ENCODE data around the gene KBTBD12.

KBTBD12 gene

DNA sequence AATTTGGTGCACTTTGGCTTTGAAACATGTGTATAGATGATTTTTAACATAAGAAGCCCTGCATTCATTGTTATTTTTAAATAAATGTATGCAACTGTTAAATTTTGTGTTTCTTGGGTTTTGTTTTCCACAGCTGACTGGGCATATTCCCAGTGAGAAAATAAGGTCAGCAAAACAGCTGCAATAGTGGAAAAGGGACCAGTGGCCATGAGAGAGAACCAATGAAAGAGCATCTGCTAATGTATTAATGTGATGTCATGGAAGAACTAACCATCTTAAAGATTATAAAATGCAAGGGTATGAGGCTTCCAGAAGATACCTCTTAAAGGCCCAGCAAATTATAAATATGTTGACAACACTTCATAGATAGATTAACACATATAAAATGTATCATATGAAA lies 31.0 kb upstream of the KBTBD12 start:
- no peak overlapping the region for H2AFZ ChIP-seq (ENCODE audit: low read length)
- H3K4me1 ChIP-seq (ENCODE audit: low read length) = no peaks in the 10 kb centered on the region
- H3K4me3 ChIP-seq (ENCODE audit: low read length) = no peak overlapping the region
- no peaks in the 10 kb centered on the region for H3K9me3 ChIP-seq (replicated peaks; ENCODE audit: insufficient read depth, low read length)
- H4K20me1 ChIP-seq (ENCODE audit: insufficient read depth, low read length) = no peaks in the 10 kb centered on the region
- H3K4me2 ChIP-seq (ENCODE audit: low read depth, low read length) = no peak overlapping the region
- no peaks in the 10 kb centered on the region for H3K27me3 ChIP-seq (replicated peaks; ENCODE audit: insufficient read depth, low read length)
- no peak overlapping the region for H3K9ac ChIP-seq (ENCODE audit: low read length)
- H3K9me2 ChIP-seq (replicated peaks; ENCODE audit: insufficient read depth, low read length) = no peaks in the 10 kb centered on the region
- no peaks in the 10 kb centered on the region for H3K79me2 ChIP-seq (ENCODE audit: low read length)
- no peaks in the 10 kb centered on the region for H3K36me3 ChIP-seq (replicated peaks; ENCODE audit: insufficient read depth, low read length)
- TF ChIP-seq, protein P1, sequence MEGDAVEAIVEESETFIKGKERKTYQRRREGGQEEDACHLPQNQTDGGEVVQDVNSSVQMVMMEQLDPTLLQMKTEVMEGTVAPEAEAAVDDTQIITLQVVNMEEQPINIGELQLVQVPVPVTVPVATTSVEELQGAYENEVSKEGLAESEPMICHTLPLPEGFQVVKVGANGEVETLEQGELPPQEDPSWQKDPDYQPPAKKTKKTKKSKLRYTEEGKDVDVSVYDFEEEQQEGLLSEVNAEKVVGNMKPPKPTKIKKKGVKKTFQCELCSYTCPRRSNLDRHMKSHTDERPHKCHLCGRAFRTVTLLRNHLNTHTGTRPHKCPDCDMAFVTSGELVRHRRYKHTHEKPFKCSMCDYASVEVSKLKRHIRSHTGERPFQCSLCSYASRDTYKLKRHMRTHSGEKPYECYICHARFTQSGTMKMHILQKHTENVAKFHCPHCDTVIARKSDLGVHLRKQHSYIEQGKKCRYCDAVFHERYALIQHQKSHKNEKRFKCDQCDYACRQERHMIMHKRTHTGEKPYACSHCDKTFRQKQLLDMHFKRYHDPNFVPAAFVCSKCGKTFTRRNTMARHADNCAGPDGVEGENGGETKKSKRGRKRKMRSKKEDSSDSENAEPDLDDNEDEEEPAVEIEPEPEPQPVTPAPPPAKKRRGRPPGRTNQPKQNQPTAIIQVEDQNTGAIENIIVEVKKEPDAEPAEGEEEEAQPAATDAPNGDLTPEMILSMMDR (IDR thresholded peaks at IDR 0.05; ENCODE audit: low read length) = no peak
- TF ChIP-seq EZH2 (optimal IDR thresholded peaks at IDR 0.05; ENCODE audit: low read depth, low read length) (no peak), EZH2phosphoT487 (IDR thresholded peaks at IDR 0.05; ENCODE audit: low read length) (no peak)
- DNase-seq = no peak
- H3F3A ChIP-seq (ENCODE audit: insufficient read depth, low read length) = no peaks in the 10 kb centered on the region
- no peak overlapping the region for H3K27ac ChIP-seq (ENCODE audit: low read length)

DNA sequence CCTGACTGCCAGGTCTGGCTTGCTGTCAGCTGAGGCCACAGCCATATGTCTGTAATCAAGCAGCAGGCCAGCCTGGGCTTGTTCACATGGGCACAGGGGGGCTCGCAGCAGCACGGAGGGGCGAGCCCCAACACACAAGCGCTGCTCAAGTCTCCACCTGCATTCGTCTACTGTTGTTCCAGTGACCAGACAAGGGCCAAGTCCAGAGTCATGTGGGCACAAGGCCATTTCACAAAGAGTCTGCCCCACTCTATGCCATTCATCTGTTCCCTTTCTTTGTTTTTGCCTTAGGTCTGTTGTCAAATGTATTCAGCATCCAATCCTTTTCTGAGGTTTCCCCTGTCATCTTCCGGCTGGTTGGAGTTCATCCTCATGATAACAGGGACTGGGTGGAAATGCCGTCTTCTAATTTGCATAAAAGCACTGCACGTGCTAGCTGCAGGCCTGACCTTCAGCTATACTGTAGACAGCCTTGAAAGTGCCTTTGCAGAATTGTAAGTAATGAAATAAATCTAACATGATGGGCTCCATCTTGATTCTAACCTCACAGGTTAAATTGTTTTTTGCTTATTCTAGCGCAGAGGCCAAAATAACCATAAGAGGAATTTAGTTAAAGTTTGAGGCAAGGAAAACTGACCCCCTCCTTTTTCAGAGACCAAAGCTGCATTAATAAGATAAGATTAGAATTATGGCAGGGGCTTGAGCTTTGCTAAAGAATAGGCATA lies 28.6 kb upstream of the KBTBD12 start:
- Histone ChIP-seq H3K9ac (ENCODE audit: low read length) (no peak overlapping the region), H3K4me1 (ENCODE audit: low read length) (no peaks in the 10 kb centered on the region), H3K27me3 (replicated peaks; ENCODE audit: insufficient read depth, low read length) (no peaks in the 10 kb centered on the region), H3K36me3 (replicated peaks; ENCODE audit: insufficient read depth, low read length) (no peaks in the 10 kb centered on the region), H2AFZ (ENCODE audit: low read length) (no peak overlapping the region), H4K20me1 (ENCODE audit: insufficient read depth, low read length) (no peaks in the 10 kb centered on the region), H3K9me2 (replicated peaks; ENCODE audit: insufficient read depth, low read length) (no peaks in the 10 kb centered on the region), H3K27ac (ENCODE audit: low read length) (no peak overlapping the region), H3K9me3 (replicated peaks; ENCODE audit: insufficient read depth, low read length) (no peaks in the 10 kb centered on the region), H3F3A (ENCODE audit: insufficient read depth, low read length) (no peaks in the 10 kb centered on the region), H3K4me3 (ENCODE audit: low read length) (no peak overlapping the region), H3K79me2 (ENCODE audit: low read length) (no peaks in the 10 kb centered on the region), H3K4me2 (ENCODE audit: low read depth, low read length) (no peak overlapping the region)
- TF ChIP-seq EZH2phosphoT487 (IDR thresholded peaks at IDR 0.05; ENCODE audit: low read length) = no peak
- no peak for DNase-seq

DNA sequence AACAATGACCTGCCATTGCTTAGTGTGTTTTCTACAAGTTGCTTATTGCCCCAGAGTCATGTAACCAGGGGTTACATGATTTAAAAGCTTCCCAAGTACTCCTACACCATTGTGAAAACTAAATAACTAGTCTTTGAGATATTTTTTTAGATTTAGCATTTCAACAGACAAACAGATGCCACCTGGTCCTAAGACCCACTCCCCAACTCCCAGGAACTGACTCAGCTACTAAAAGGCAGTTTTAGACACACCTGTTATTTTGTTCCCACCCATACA lies 28.1 kb upstream of the KBTBD12 start:
- no peaks in the 10 kb centered on the region for H3K9me2 ChIP-seq (replicated peaks; ENCODE audit: insufficient read depth, low read length)
- no peak overlapping the region for H3K9ac ChIP-seq (ENCODE audit: low read length)
- TF ChIP-seq EZH2 (optimal IDR thresholded peaks at IDR 0.05; ENCODE audit: low read depth, low read length) = no peak
- TF ChIP-seq, protein P1 (IDR thresholded peaks at IDR 0.05; ENCODE audit: low read length) = no peak
- H3K27me3 ChIP-seq (replicated peaks; ENCODE audit: insufficient read depth, low read length) = no peaks in the 10 kb centered on the region
- no peak overlapping the region for H3K4me2 ChIP-seq (ENCODE audit: low read depth, low read length)
- H3K4me1 ChIP-seq (ENCODE audit: low read length) = no peaks in the 10 kb centered on the region
- no peaks in the 10 kb centered on the region for H3K36me3 ChIP-seq (replicated peaks; ENCODE audit: insufficient read depth, low read length)
- no peak for DNase-seq
- no peaks in the 10 kb centered on the region for H3K79me2 ChIP-seq (ENCODE audit: low read length)
- H3K4me3 ChIP-seq (ENCODE audit: low read length) = no peak overlapping the region
- no peaks in the 10 kb centered on the region for H3K9me3 ChIP-seq (replicated peaks; ENCODE audit: insufficient read depth, low read length)
- H4K20me1 ChIP-seq (ENCODE audit: insufficient read depth, low read length) = no peaks in the 10 kb centered on the region
- H3F3A ChIP-seq (ENCODE audit: insufficient read depth, low read length) = no peaks in the 10 kb centered on the region
- H2AFZ ChIP-seq (ENCODE audit: low read length) = no peak overlapping the region
- H3K27ac ChIP-seq (ENCODE audit: low read length) = no peak overlapping the region

DNA sequence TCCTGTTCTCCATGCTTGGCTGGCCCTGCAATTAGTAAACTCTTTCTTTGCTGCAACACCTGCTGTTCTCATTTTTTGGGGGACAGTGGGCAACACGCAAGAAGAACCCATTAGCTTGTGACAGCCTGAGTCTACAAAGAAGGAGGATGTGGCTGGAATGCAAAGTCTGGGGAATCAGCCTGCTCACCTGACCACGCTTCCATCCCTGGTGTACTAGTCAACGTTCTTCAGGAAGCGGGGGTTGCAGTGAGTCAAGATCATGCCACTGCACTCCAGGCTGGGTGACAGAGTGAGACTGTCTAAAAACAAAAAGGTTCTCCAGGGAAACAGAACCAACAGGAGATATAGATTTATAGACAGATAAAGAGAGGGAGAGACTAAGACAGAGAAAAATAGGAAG lies 27.7 kb upstream of the KBTBD12 start:
- no peaks in the 10 kb centered on the region for H3K36me3 ChIP-seq (replicated peaks; ENCODE audit: insufficient read depth, low read length)
- no peak for TF ChIP-seq EZH2 (optimal IDR thresholded peaks at IDR 0.05; ENCODE audit: low read depth, low read length)
- TF ChIP-seq, protein P1 (IDR thresholded peaks at IDR 0.05; ENCODE audit: low read length) = no peak
- no peak for TF ChIP-seq EZH2phosphoT487 (IDR thresholded peaks at IDR 0.05; ENCODE audit: low read length)
- H3K9me3 ChIP-seq (replicated peaks; ENCODE audit: insufficient read depth, low read length) = no peaks in the 10 kb centered on the region
- H3K79me2 ChIP-seq (ENCODE audit: low read length) = no peaks in the 10 kb centered on the region
- H3K4me3 ChIP-seq (ENCODE audit: low read length) = no peak overlapping the region
- H3K9me2 ChIP-seq (replicated peaks; ENCODE audit: insufficient read depth, low read length) = no peaks in the 10 kb centered on the region
- H3K9ac ChIP-seq (ENCODE audit: low read length) = no peak overlapping the region
- no peak overlapping the region for H2AFZ ChIP-seq (ENCODE audit: low read length)
- H3K27ac ChIP-seq (ENCODE audit: low read length) = no peak overlapping the region
- no peaks in the 10 kb centered on the region for H3K27me3 ChIP-seq (replicated peaks; ENCODE audit: insufficient read depth, low read length)
- DNase-seq = no peak
- H4K20me1 ChIP-seq (ENCODE audit: insufficient read depth, low read length) = no peaks in the 10 kb centered on the region
- H3F3A ChIP-seq (ENCODE audit: insufficient read depth, low read length) = no peaks in the 10 kb centered on the region
- H3K4me2 ChIP-seq (ENCODE audit: low read depth, low read length) = no peak overlapping the region
- H3K4me1 ChIP-seq (ENCODE audit: low read length) = no peaks in the 10 kb centered on the region
